Stimulated activated memory B cell treated with anti-CD40 and anti-IgM and Interleukin-4, amounts not matched to agents 10 μg/mL and 1 μg/mL and 100 μg/mL, for 72 hours (primary cell): Measurements from ENCODE around the gene NR1H4.
A peak's percentile ranks its signal among the peaks of the same experiment; 100 is the strongest.

Experiments used
- ATAC-seq: fragments of 150-1000 bp; cut with Tn5 transposase; 2 replicates; pipeline ENCODE4 v1.10.0; 2021
- H3K27ac Mint-ChIP-seq: one replicate; pipeline ENCODE4 v1.8.0; 2022; ENCODE audit warnings: mild to moderate bottlenecking, mixed read lengths
- H3K27me3 Mint-ChIP-seq: one replicate; pipeline ENCODE4 v1.8.0; 2022; ENCODE audit warnings: mixed read lengths
- H3K36me3 Mint-ChIP-seq: one replicate; pipeline ENCODE4 v1.8.0; 2022; ENCODE audit warnings: mixed read lengths
- H3K4me1 Mint-ChIP-seq: one replicate; pipeline ENCODE4 v1.8.0; 2022; ENCODE audit warnings: mixed read lengths
- H3K4me3 Mint-ChIP-seq: one replicate; pipeline ENCODE4 v1.8.0; 2022; ENCODE audit warnings: mild to moderate bottlenecking, moderate library complexity, mixed read lengths
- H3K9me3 Mint-ChIP-seq: one replicate; pipeline ENCODE4 v1.8.0; 2022; ENCODE audit warnings: mixed read lengths

Gene NR1H4

DNA sequence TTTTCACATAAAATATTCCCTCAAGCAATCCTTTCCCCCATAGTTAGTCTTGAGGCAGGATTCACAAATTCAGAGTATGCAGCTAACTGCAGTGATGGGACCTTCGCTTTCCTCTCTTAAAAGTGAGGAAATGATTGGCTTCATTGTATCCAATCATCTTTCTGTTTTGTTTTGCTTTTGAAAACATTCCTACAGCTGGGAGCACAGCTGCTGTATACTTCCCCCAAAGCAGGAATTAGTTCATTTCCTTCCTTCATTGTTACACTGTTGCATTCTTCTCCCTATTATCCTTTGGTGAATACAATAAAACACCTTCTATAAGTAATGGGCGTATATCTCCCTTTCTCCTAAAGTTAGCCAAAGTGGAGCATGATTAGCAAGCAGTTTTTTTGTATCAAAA lies 90.4 kb downstream of the NR1H4 start:
- Mint-ChIP-seq H3K27ac (no peak overlapping the region), H3K4me1 (peaks cover 12% of the 10 kb centered on the region), H3K4me3 (no peak overlapping the region), H3K36me3 (no peaks in the 10 kb centered on the region), H3K27me3 (peaks cover 2% of the 10 kb centered on the region), H3K9me3 (no peaks in the 10 kb centered on the region)
- no peak for ATAC-seq

- H3K9me3 Mint-ChIP-seq, result no peaks in the 10 kb centered on the region
- H3K4me3 Mint-ChIP-seq, result no peak overlapping the region
- ATAC-seq, result no peak
- H3K27ac Mint-ChIP-seq, result no peak overlapping the region
- no peaks in the 10 kb centered on the region for H3K36me3 Mint-ChIP-seq
- no peaks in the 10 kb centered on the region for H3K27me3 Mint-ChIP-seq
- H3K4me1 Mint-ChIP-seq, result peaks cover 12% of the 10 kb centered on the region
Observed at GRCh38 chr12:100564905-100565467, 91.3 kb downstream of the NR1H4 start.

DNA sequence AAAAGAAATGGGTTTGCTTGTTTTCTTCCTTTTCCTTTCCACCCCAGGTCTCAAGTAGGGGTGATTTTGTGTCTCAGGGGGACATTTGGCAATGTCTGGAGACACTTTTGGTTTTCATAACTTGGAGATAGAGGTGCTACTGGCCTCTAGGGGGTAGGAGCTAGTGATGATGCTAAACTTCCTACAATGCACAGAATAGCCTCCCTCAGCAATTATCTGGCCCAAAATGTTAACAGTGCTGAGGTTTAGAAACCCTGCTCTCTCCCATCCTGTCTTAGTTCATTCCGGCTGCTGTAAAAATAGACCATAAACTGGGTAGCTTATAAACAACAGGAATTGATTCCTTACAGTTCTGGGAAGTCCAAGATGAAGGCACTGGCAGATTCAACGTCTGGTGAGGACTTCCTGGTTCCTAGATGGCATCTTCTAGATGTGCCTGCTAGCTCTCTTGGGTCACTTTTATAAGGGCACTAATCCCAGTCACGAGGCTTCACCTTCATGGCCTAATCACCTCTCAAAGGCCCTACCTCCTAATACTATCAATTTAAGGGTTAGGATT lies 92.4 kb downstream of the NR1H4 start:
- H3K9me3 Mint-ChIP-seq, result no peaks in the 10 kb centered on the region
- H3K27ac Mint-ChIP-seq, result no peak overlapping the region
- no peaks in the 10 kb centered on the region for H3K27me3 Mint-ChIP-seq
- H3K36me3 Mint-ChIP-seq, result no peaks in the 10 kb centered on the region
- peaks cover 12% of the 10 kb centered on the region for H3K4me1 Mint-ChIP-seq
- no peak overlapping the region for H3K4me3 Mint-ChIP-seq
- no peak for ATAC-seq

DNA sequence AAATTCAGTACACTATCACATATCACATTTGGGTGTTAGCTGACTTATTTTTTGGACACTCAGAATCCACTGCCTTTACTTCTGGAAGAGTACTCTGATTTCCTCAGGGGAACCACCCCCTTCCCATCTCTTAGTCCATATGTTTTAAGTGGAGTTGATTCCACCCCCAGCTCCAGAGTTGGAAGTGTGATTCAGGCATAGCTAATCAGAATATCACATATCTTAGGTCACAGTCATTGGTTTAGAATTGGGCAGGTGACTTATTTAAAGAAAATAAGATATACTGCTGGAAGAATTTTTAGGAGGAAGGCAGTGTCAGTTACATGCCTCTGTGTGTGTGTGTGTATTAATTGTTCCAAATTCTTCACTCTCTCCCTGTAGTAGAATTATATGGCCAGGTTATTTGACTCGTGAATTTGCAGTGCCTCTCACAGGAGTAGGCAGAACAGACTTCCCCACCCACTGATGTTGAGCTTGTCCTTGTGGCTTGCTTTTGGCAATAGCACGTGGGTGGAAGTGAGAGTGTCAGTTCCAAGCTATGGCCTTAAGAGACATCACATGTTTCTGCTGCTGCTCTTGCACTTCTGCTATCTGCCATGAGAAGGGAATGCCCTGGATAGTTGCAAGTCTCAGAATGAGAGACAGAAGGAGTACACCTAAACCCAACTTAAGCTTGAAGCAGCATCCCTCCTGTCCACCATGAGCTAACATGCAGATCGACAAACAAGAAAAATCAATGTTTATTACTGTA lies 93.4 kb downstream of the NR1H4 start:
- Mint-ChIP-seq H3K36me3 (no peaks in the 10 kb centered on the region), H3K4me1 (peaks cover 12% of the 10 kb centered on the region), H3K27ac (no peak overlapping the region), H3K9me3 (no peaks in the 10 kb centered on the region), H3K4me3 (no peak overlapping the region), H3K27me3 (no peaks in the 10 kb centered on the region)
- ATAC-seq, result peak; percentile 90

DNA sequence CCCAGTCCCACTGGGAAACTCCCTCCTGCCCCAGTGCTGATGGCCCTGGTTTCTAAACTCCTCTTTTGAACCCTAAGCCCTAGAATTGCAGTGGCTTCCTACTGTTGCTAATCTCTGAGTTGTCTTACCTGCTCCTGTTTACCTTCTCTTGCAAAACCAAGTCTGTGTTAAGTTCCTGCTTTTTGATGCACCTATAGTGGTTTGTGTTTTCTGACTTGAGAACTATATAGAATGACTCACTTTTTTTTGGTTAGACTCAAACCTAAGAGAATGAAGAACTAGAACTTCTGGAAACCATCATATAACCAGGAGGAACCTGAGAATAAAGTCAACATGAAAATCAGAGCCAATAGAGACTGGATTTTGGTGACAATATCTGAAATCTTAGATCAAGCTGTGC lies 94.3 kb downstream of the NR1H4 start:
- Mint-ChIP-seq H3K27ac (peak overlapping the region; percentile 3), H3K4me3 (peak overlapping the region; percentile 6), H3K27me3 (no peaks in the 10 kb centered on the region), H3K36me3 (no peaks in the 10 kb centered on the region), H3K9me3 (no peaks in the 10 kb centered on the region), H3K4me1 (peaks cover 12% of the 10 kb centered on the region)
- ATAC-seq, result peak; percentile 60

GRCh38 chr12:100572184-100572583 lies 98.5 kb downstream of the NR1H4 start:
- no peaks in the 10 kb centered on the region for H3K9me3 Mint-ChIP-seq
- H3K27ac Mint-ChIP-seq, result no peak overlapping the region
- peaks cover 14% of the 10 kb centered on the region for H3K27me3 Mint-ChIP-seq
- no peak overlapping the region for H3K4me3 Mint-ChIP-seq
- H3K4me1 Mint-ChIP-seq, result peaks cover 22% of the 10 kb centered on the region
- no peaks in the 10 kb centered on the region for H3K36me3 Mint-ChIP-seq
- no peak for ATAC-seq

DNA sequence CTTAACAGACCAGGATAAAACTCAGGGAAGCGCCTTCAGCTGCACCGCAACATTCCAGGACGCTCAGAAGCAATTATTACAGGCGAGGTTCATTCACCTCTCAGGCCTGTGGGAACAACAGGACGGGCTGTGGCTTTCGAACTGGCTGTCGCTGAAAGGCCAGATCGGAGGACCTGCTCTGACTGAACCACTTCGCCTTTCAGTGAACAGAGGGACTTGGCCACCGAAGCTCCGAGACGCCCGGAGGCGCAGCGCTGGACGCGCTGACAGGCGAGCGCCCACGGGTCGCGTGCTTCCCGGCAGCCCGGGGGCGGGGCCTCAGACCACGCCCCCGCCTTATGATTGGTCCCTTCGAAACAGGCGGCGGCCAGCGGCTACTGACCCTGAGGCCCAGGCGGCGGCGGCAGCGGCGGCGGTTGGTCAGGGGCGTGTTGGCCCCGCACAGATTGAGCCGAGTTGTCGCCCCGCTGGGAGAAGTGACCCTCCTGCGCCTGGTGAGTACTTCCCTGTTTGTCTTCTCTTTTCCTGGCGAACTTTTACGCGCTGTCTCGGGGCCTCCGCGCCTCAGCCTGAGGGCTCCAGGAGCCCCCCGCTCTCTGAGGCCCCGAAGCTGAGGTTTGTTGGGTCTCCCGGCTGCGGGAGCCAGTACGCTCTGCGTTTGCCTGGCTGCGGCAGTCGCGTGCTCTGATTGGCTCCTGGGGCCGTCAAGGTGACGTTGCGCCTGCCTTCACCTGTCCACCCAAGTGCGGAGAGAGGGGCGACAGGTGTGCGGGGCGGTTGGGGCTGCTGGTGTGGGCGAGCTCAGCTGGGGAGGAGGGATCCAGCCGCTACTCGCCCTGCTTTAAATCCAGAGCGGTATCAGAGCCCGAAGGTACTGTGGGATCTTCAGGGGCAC lies 99.9 kb downstream of the NR1H4 start, which contains the start of gene GAS2L3:
Gene GAS2L3, plus strand, starts transcription at position 393 of the 895 bp plus-strand sequence. CDS start 21,221 bp downstream, outside the sequence.
- peak within 1 kb of the TSS; percentile 76 for H3K27ac Mint-ChIP-seq
- ATAC-seq, result peak; percentile 90
- H3K36me3 Mint-ChIP-seq, result no peaks in the 10 kb centered on the region
- peak within 1 kb of the TSS; percentile 90 for H3K4me3 Mint-ChIP-seq
- peaks cover 14% of the 10 kb centered on the region for H3K27me3 Mint-ChIP-seq
- H3K9me3 Mint-ChIP-seq, result no peaks in the 10 kb centered on the region
- H3K4me1 Mint-ChIP-seq, result peaks cover 11% of the 10 kb centered on the region

DNA sequence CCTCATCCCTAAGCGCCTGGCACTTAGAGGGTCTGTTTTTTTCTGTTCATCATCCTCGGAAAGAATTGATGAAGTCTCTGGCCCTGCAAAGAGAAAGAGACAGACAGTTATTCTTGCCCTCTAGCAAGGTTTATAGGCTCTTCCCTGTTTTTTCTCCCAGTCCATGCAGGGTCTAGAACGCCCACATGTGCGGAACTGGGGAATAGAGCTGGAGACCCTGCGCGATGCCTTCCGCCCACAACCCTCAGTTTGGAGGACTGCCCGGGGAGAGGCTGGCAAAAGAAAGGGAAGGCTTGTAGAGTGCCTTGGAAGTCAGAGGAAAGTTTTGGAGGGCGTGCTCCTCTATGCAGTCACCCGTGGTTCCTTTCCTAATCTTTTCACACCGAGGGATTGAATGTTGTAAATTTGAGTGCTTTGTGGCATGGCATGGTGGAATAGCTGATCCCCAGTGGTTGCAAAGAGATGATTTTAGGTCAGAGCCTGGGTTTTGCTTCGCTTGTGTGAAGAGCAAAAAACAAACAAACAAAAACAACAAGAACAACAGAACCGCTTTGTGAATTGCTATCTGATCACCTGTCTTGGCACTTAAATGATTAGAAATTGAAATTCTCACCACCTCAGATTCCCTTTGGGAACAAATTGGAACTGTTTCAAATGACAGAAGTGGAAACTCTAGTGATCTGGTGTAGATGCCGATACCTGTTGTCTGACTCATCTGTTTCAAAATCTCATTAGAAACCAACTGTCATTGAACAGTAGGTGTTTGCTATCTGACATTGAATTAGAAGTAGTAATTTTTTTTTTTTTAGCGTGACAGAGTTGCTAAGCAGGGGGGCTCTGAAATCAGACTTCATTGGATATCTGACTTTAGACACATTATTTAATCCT lies 100.8 kb downstream of the NR1H4 start:
- Mint-ChIP-seq H3K27me3 (peaks cover 14% of the 10 kb centered on the region), H3K27ac (peak overlapping the region; percentile 76), H3K36me3 (no peaks in the 10 kb centered on the region), H3K9me3 (no peaks in the 10 kb centered on the region), H3K4me3 (peak overlapping the region; percentile 90), H3K4me1 (peaks cover 11% of the 10 kb centered on the region)
- no peak for ATAC-seq

- no peaks in the 10 kb centered on the region for H3K36me3 Mint-ChIP-seq
- peaks cover 11% of the 10 kb centered on the region for H3K4me1 Mint-ChIP-seq
Observed at GRCh38 chr12:100576331-100577036, 102.8 kb downstream of the NR1H4 start.

GRCh38 chr12:100578923-100579322 lies 105.3 kb downstream of the NR1H4 start:
- Mint-ChIP-seq H3K27me3 (peaks cover 21% of the 10 kb centered on the region), H3K4me1 (peaks cover 6% of the 10 kb centered on the region)
- no peak for ATAC-seq

More at GRCh38 chr12:100576331-100577036, 102.8 kb downstream of the NR1H4 start:
- no peaks in the 10 kb centered on the region for H3K9me3 Mint-ChIP-seq
- no peak overlapping the region for H3K27ac Mint-ChIP-seq
- no peak for ATAC-seq
- no peak overlapping the region for H3K4me3 Mint-ChIP-seq
- H3K27me3 Mint-ChIP-seq, result peaks cover 14% of the 10 kb centered on the region

DNA sequence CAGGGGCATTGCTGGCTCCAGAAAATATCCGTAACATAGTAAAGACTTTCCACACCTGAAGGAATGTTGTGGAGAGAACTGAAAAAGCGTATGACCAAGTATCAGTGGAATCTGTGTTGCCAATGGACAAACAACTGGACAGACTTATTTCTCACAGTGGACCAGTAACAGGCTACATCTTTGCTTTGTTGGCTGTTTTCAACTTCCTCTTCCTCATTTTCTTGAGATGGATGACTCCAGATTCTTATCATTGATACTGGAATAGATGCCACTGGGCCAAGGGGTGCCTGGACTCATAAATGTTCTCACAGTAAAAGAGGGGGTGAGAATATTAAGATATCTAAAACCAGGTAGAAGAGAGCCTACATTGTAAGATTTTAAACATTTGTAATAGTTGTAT lies 106.2 kb downstream of the NR1H4 start:
- peaks cover 10% of the 10 kb centered on the region for H3K9me3 Mint-ChIP-seq
- H3K27ac Mint-ChIP-seq, result no peak overlapping the region
- no peaks in the 10 kb centered on the region for H3K36me3 Mint-ChIP-seq
- H3K4me1 Mint-ChIP-seq, result no peaks in the 10 kb centered on the region
- H3K4me3 Mint-ChIP-seq, result no peak overlapping the region
- peaks cover 21% of the 10 kb centered on the region for H3K27me3 Mint-ChIP-seq
- ATAC-seq, result no peak

More at GRCh38 chr12:100578923-100579322, 105.3 kb downstream of the NR1H4 start:
- H3K4me3 Mint-ChIP-seq, result no peak overlapping the region
- peaks cover 10% of the 10 kb centered on the region for H3K9me3 Mint-ChIP-seq
- H3K36me3 Mint-ChIP-seq, result no peaks in the 10 kb centered on the region
- H3K27ac Mint-ChIP-seq, result no peak overlapping the region

- no peak overlapping the region for H3K27ac Mint-ChIP-seq
- no peaks in the 10 kb centered on the region for H3K36me3 Mint-ChIP-seq
- ATAC-seq, result no peak
- H3K4me3 Mint-ChIP-seq, result no peak overlapping the region
- peaks cover 27% of the 10 kb centered on the region for H3K9me3 Mint-ChIP-seq
- H3K4me1 Mint-ChIP-seq, result no peaks in the 10 kb centered on the region
- H3K27me3 Mint-ChIP-seq, result peaks cover 33% of the 10 kb centered on the region
Observed at GRCh38 chr12:100584256-100584655, 110.6 kb downstream of the NR1H4 start.

DNA sequence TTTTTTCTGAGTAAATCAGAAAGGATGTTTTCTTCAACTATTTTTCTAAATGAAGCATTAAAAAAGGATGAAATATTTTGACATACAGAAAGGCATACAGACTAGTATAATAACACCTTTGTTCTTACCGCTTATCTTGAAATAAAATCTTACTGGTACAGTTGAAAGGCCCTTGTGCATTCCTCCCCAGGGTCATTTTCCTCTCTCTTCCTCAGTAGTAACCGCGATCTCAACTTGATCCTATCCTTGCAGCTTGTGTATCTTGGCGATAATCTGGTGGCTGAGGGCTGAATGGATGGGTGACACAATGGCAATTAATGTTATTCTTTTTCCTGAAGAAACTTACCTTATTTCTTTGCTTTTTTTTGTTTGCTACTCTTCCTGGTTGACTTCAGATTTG lies 118.3 kb downstream of the NR1H4 start:
- no peaks in the 10 kb centered on the region for H3K36me3 Mint-ChIP-seq
- no peaks in the 10 kb centered on the region for H3K27me3 Mint-ChIP-seq

GRCh38 chr12:100593490-100593889 lies 119.8 kb downstream of the NR1H4 start:
- ATAC-seq, result no peak
- H3K4me3 Mint-ChIP-seq, result no peak overlapping the region
- no peaks in the 10 kb centered on the region for H3K27me3 Mint-ChIP-seq
- H3K4me1 Mint-ChIP-seq, result no peaks in the 10 kb centered on the region
- H3K36me3 Mint-ChIP-seq, result no peaks in the 10 kb centered on the region
- no peak overlapping the region for H3K27ac Mint-ChIP-seq
- peaks cover 8% of the 10 kb centered on the region for H3K9me3 Mint-ChIP-seq

More for the DNA sequence above, 118.3 kb downstream of the NR1H4 start:
- Mint-ChIP-seq H3K27ac (no peak overlapping the region), H3K4me1 (no peaks in the 10 kb centered on the region), H3K9me3 (peaks cover 12% of the 10 kb centered on the region), H3K4me3 (no peak overlapping the region)
- ATAC-seq, result no peak
